GM18505 (cell line): ENCODE results near the gene SPTBN1.
A peak's percentile ranks its signal among the peaks of the same experiment; 100 is the strongest.

ENCODE experiments used
- ATAC-seq: cut with Tn5 transposase; IDR thresholded peaks from one replicate; pipeline ENCODE4 v1.9.1; 2021; ENCODE audit not compliant: unreplicated experiment
- POLR2A ChIP-seq: IDR thresholded peaks from 4 replicates; pipeline ENCODE4 v1.6.1; 2011; ENCODE audit warnings: borderline replicate concordance; ENCODE audit not compliant: insufficient read depth, insufficient read length; ENCODE audit errors: extremely low read depth

The SPTBN1 gene

GRCh38 chr2:54671875-54672589 is 215.9 kb downstream of the SPTBN1 start:
- no peak for TF ChIP-seq POLR2A
- no peak for ATAC-seq

- no peak for TF ChIP-seq POLR2A
- peak; percentile 56 for ATAC-seq
Observed at GRCh38 chr2:54672590-54673456, 216.7 kb downstream of the SPTBN1 start.

- no peak for TF ChIP-seq POLR2A
- ATAC-seq, result peak; percentile 45
Observed at GRCh38 chr2:54673501-54673998, 217.4 kb downstream of the SPTBN1 start.

GRCh38 chr2:54675281-54675680 is 219.2 kb downstream of the SPTBN1 start:
- TF ChIP-seq POLR2A, result no peak
- no peak for ATAC-seq

- no peak for ATAC-seq
Observed at GRCh38 chr2:54675738-54676137, 219.6 kb downstream of the SPTBN1 start.

GRCh38 chr2:54676656-54677055 is 220.5 kb downstream of the SPTBN1 start:
- no peak for ATAC-seq
- TF ChIP-seq POLR2A, result no peak

More at GRCh38 chr2:54675738-54676137, 219.6 kb downstream of the SPTBN1 start:
- TF ChIP-seq POLR2A, result no peak

GRCh38 chr2:54677476-54678265 is 221.5 kb downstream of the SPTBN1 start:
- no peak for ATAC-seq
- TF ChIP-seq POLR2A, result no peak

GRCh38 chr2:54678719-54679118 is 222.6 kb downstream of the SPTBN1 start:
- ATAC-seq, result no peak
- no peak for TF ChIP-seq POLR2A

GRCh38 chr2:54680397-54681041 is 224.4 kb downstream of the SPTBN1 start:
- peak; percentile 77 for ATAC-seq
- TF ChIP-seq POLR2A, result no peak

- no peak for ATAC-seq
- TF ChIP-seq POLR2A, result no peak
Observed at GRCh38 chr2:54681416-54681815, 225.3 kb downstream of the SPTBN1 start.

- no peak for ATAC-seq
- TF ChIP-seq POLR2A, result no peak
Observed at GRCh38 chr2:54683596-54683995, 227.5 kb downstream of the SPTBN1 start.

GRCh38 chr2:54685263-54685775 is 229.2 kb downstream of the SPTBN1 start:
- no peak for TF ChIP-seq POLR2A
- no peak for ATAC-seq
